Measurements from ENCODE around the gene OR4K14. TPM values are rescaled to one million over a fixed set of nuclear protein-coding genes. Genes with fewer than 3 reads are reported as not detected.

The OR4K14 gene
- total RNA-seq, 1 donor from 2014 or later = not detected

DNA sequence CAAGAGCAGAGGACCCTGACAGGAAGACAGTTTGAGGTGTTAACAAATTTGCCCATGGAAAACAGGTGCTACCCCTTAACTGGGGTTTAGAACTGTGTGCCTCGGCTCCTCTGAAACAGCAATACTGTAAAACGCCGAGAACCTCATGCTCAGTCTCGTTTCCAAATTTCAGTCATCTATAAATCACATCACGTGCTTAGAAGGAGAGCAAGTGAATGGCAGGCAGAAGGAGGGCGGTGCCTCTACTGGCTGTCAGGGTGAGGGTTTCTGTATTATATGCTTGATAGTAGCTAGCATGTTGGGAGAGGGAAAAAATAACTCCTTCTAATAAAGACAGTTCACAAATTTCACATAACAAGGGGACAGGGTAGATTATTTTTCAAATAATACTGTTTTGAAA lies 12.0 kb upstream of the OR4K14 start:
- Histone ChIP-seq H3K4me3 (ENCODE audit: low read depth, low read length) (no peak overlapping the region), H3K36me3 (ENCODE audit: control insufficient read depth, insufficient read depth, low read length) (no peaks in the 10 kb centered on the region), H3K27me3 (ENCODE audit: control insufficient read depth, insufficient read depth, low read length) (no peaks in the 10 kb centered on the region)
- TF ChIP-seq, protein P1, sequence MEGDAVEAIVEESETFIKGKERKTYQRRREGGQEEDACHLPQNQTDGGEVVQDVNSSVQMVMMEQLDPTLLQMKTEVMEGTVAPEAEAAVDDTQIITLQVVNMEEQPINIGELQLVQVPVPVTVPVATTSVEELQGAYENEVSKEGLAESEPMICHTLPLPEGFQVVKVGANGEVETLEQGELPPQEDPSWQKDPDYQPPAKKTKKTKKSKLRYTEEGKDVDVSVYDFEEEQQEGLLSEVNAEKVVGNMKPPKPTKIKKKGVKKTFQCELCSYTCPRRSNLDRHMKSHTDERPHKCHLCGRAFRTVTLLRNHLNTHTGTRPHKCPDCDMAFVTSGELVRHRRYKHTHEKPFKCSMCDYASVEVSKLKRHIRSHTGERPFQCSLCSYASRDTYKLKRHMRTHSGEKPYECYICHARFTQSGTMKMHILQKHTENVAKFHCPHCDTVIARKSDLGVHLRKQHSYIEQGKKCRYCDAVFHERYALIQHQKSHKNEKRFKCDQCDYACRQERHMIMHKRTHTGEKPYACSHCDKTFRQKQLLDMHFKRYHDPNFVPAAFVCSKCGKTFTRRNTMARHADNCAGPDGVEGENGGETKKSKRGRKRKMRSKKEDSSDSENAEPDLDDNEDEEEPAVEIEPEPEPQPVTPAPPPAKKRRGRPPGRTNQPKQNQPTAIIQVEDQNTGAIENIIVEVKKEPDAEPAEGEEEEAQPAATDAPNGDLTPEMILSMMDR (IDR thresholded peaks at IDR 0.05; ENCODE audit: insufficient read depth, low read length, poor library complexity, severe bottlenecking) = no peak
- no peak for DNase-seq (ENCODE audit: low read depth)

DNA sequence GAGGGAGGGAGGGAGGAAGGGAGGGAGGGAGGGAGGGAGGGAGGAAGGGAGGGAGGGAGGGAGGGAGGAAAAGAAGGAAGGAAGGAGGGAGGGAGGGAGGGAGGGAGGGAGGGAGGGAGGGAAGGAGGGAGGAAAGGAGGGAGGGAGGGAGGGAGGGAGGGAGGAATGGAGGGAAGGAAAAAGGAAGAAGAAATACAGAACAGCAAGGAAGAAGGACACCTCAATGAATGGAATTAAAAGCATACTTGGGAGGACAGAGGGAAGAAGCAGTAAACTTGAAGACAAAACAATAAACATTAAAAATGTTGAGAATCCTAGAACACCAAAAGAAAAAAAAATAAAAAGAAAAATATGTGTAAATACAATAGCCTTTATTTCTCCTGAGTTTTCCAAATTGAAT lies 11.0 kb downstream of the OR4K14 start:
- Histone ChIP-seq H3K27me3 (ENCODE audit: control insufficient read depth, insufficient read depth, low read length) (no peaks in the 10 kb centered on the region), H3K4me3 (ENCODE audit: low read depth, low read length) (no peak overlapping the region), H3K36me3 (ENCODE audit: control insufficient read depth, insufficient read depth, low read length) (no peaks in the 10 kb centered on the region)
- DNase-seq (ENCODE audit: low read depth) = no peak
- TF ChIP-seq, protein P1 (IDR thresholded peaks at IDR 0.05; ENCODE audit: insufficient read depth, low read length, poor library complexity, severe bottlenecking) = no peak

DNA sequence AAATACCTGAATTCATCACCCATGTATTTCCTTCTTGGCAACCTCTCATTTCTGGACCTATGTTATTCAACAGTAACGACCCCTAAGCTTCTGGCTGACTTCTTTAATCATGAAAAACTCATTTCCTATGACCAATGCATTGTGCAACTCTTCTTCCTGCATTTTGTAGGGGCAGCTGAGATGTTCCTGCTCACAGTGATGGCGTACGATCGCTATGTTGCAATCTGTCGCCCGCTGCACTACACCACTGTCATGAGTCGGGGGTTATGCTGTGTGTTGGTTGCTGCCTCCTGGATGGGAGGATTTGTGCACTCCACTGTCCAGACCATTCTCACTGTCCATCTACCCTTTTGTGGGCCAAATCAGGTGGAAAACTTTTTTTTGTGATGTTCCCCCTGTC lies 16.8 kb downstream of the OR4K14 start:
- no peak overlapping the region for H3K4me3 ChIP-seq (ENCODE audit: low read depth, low read length)
- no peak for DNase-seq (ENCODE audit: low read depth)
- H3K27me3 ChIP-seq (ENCODE audit: control insufficient read depth, insufficient read depth, low read length) = no peaks in the 10 kb centered on the region
- TF ChIP-seq, protein P1 (IDR thresholded peaks at IDR 0.05; ENCODE audit: insufficient read depth, low read length, poor library complexity, severe bottlenecking) = no peak
- H3K36me3 ChIP-seq (ENCODE audit: control insufficient read depth, insufficient read depth, low read length) = no peaks in the 10 kb centered on the region

DNA sequence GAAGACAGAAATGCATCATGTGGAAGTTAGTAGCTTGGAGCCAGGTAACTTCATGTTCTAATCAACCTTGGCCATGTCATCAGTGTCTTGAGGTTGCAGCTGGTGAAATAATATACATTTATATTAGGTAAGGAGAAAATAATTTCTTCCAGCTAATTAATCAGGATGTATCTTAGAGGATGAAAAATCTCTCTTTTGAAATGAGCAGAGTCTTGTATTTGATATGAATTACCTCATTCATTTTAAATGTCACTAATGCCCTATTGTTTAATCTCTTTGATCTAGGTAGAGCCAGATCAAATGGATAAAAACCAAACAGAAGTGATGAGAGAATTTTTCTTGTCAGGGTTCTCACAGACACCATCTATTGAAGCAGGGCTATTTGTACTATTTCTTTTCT lies 17.2 kb downstream of the OR4K14 start, which contains the start of gene OR4Q2:
Gene OR4Q2, plus strand, starts transcription at position 301 of the 400 bp plus-strand sequence.
- DNase-seq (ENCODE audit: low read depth) = no peak
- H3K27me3 ChIP-seq (ENCODE audit: control insufficient read depth, insufficient read depth, low read length) = no peaks in the 10 kb centered on the region
- no peak within 1 kb of the TSS for H3K4me3 ChIP-seq (ENCODE audit: low read depth, low read length)
- TF ChIP-seq, protein P1 (IDR thresholded peaks at IDR 0.05; ENCODE audit: insufficient read depth, low read length, poor library complexity, severe bottlenecking) = no peak
- H3K36me3 ChIP-seq (ENCODE audit: control insufficient read depth, insufficient read depth, low read length) = no peaks in the 10 kb centered on the region

DNA sequence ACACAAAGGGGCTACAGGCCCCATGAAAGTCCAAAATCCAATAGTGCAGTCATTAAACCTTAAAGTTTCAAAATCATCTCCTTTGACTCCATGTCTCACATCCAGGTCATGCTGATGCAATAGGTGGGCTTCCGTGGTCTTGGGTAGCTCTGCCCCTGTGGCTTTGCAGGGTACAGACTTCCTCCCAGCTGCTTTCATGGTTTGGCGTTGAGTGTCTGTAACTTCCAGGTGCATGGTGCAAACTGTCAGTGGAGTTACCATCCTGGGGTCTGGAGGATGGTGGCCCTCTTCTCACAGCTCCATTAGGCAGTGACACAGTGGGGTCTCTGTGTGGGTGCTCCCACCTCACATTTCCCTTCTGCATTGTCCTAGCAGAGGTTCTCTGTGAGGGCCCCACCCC lies 25.7 kb downstream of the OR4K14 start:
- Histone ChIP-seq H3K36me3 (ENCODE audit: control insufficient read depth, insufficient read depth, low read length) (no peaks in the 10 kb centered on the region), H3K27me3 (ENCODE audit: control insufficient read depth, insufficient read depth, low read length) (no peaks in the 10 kb centered on the region), H3K4me3 (ENCODE audit: low read depth, low read length) (no peak overlapping the region)
- TF ChIP-seq, protein P1 (IDR thresholded peaks at IDR 0.05; ENCODE audit: insufficient read depth, low read length, poor library complexity, severe bottlenecking) = no peak
- DNase-seq (ENCODE audit: low read depth) = no peak

DNA sequence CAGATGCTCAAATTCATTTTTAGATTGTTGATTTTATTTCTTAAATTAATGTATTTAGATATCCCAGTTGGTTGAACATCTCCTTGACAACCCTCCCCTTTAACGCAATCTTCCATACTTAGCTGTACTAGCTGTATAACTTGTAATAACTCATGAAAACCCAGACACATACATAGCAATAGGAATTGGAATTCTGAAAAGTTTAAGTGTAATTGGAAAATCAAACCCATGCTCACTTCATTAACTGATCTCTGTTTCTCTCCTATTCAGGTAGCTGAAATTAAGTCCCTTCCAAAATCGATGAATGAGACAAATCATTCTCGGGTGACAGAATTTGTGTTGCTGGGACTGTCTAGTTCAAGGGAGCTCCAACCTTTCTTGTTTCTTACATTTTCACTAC lies 43.8 kb downstream of the OR4K14 start, which contains the start of gene OR4K15:
Gene OR4K15, plus strand, starts transcription at position 301 of the 400 bp plus-strand sequence. Its CDS starts 0 bp downstream, at position 301.
- no peak for DNase-seq (ENCODE audit: low read depth)
- TF ChIP-seq, protein P1 (IDR thresholded peaks at IDR 0.05; ENCODE audit: insufficient read depth, low read length, poor library complexity, severe bottlenecking) = no peak

More for the DNA sequence above, 43.8 kb downstream of the OR4K14 start, which contains the start of gene OR4K15:
- H3K27me3 ChIP-seq (ENCODE audit: control insufficient read depth, insufficient read depth, low read length) = no peaks in the 10 kb centered on the region
- H3K4me3 ChIP-seq (ENCODE audit: low read depth, low read length) = no peak within 1 kb of the TSS
- no peaks in the 10 kb centered on the region for H3K36me3 ChIP-seq (ENCODE audit: control insufficient read depth, insufficient read depth, low read length)
